Osteocyte (in vitro differentiated cells): ENCODE data around the gene SLC17A9. TPM values are rescaled to one million over a fixed set of nuclear protein-coding genes. Genes with fewer than 3 reads are reported as not detected.

Experiments used
- DNase-seq: peaks from one replicate; pipeline ENCODE4 v3.0.0; 2021; ENCODE audit warnings: mixed read lengths; ENCODE audit not compliant: unreplicated experiment; ENCODE audit errors: extremely low spot score
- H3K27ac Mint-ChIP-seq: one replicate; pipeline ENCODE4 v1.8.0; 2021; ENCODE audit warnings: mild to moderate bottlenecking, mixed read lengths; ENCODE audit not compliant: unreplicated experiment
- H3K27me3 Mint-ChIP-seq: one replicate; pipeline ENCODE4 v1.8.0; 2021; ENCODE audit warnings: mixed read lengths; ENCODE audit not compliant: unreplicated experiment
- H3K36me3 Mint-ChIP-seq: one replicate; pipeline ENCODE4 v1.8.0; 2021; ENCODE audit warnings: mixed read lengths; ENCODE audit not compliant: unreplicated experiment
- H3K4me1 Mint-ChIP-seq: one replicate; pipeline ENCODE4 v1.8.0; 2021; ENCODE audit warnings: mixed read lengths; ENCODE audit not compliant: unreplicated experiment
- H3K4me3 Mint-ChIP-seq: one replicate; pipeline ENCODE4 v1.8.0; 2021; ENCODE audit warnings: mild to moderate bottlenecking, moderate library complexity, mixed read lengths; ENCODE audit not compliant: unreplicated experiment
- H3K9me3 Mint-ChIP-seq: one replicate; pipeline ENCODE4 v1.8.0; 2021; ENCODE audit warnings: mixed read lengths; ENCODE audit not compliant: unreplicated experiment
- CTCF ChIP-seq: fragments of 200-600 bp; sonication (generic); IDR thresholded peaks from 2 replicates; pipeline ENCODE4 v1.5.0; 2021; ENCODE audit warnings: antibody characterized with exemption, mild to moderate bottlenecking, moderate library complexity
- total RNA-seq: library from RNA; stranded (reverse); gene quantifications from 2 replicates; pipeline ENCODE4 v1.2.1, GENCODE V29; 2021

SLC17A9 gene
- total RNA-seq, 1 donor from 2014 or later = not detected

GRCh38 chr20:62906647-62907375 is 45.7 kb upstream of the SLC17A9 start:
- Mint-ChIP-seq H3K36me3 (peaks cover 84% of the 10 kb centered on the region), H3K27ac (no peak overlapping the region), H3K4me1 (peaks cover 10% of the 10 kb centered on the region), H3K4me3 (no peak overlapping the region), H3K9me3 (no peaks in the 10 kb centered on the region), H3K27me3 (no peaks in the 10 kb centered on the region)
- no peak for DNase-seq
- TF ChIP-seq CTCF = no peak

- Mint-ChIP-seq H3K4me3 (no peak overlapping the region), H3K4me1 (peaks cover 10% of the 10 kb centered on the region), H3K27ac (no peak overlapping the region), H3K36me3 (peaks cover 82% of the 10 kb centered on the region), H3K9me3 (no peaks in the 10 kb centered on the region), H3K27me3 (no peaks in the 10 kb centered on the region)
- peak; percentile 50 for TF ChIP-seq CTCF
- no peak for DNase-seq
Measured at GRCh38 chr20:62907384-62908317, 44.9 kb upstream of the SLC17A9 start.

GRCh38 chr20:62908971-62909791 is 43.3 kb upstream of the SLC17A9 start:
- peaks cover 74% of the 10 kb centered on the region for H3K36me3 Mint-ChIP-seq
- no peaks in the 10 kb centered on the region for H3K9me3 Mint-ChIP-seq
- H3K27me3 Mint-ChIP-seq = no peaks in the 10 kb centered on the region
- no peak overlapping the region for H3K4me3 Mint-ChIP-seq
- no peak for TF ChIP-seq CTCF
- DNase-seq = no peak
- no peak overlapping the region for H3K27ac Mint-ChIP-seq
- H3K4me1 Mint-ChIP-seq = peaks cover 8% of the 10 kb centered on the region

GRCh38 chr20:62910217-62910766 is 42.2 kb upstream of the SLC17A9 start:
- H3K4me3 Mint-ChIP-seq = no peak overlapping the region
- H3K4me1 Mint-ChIP-seq = peaks cover 17% of the 10 kb centered on the region

More at GRCh38 chr20:62910217-62910766, 42.2 kb upstream of the SLC17A9 start:
- H3K27me3 Mint-ChIP-seq = no peaks in the 10 kb centered on the region
- TF ChIP-seq CTCF = no peak
- no peak overlapping the region for H3K27ac Mint-ChIP-seq
- no peak for DNase-seq
- no peaks in the 10 kb centered on the region for H3K9me3 Mint-ChIP-seq
- H3K36me3 Mint-ChIP-seq = peaks cover 64% of the 10 kb centered on the region
